ENCODE data around the gene ANAPC1.
A peak's percentile ranks its signal among the peaks of the same experiment; 100 is the strongest.
"Not testable (repeated sequence)": the region's sequence is repeated elsewhere in the genome, so short reads cannot be mapped to it uniquely, and the experiment has no call there.

The ANAPC1 gene

GRCh38 chr2:111735838-111736721 lies 147.9 kb downstream of the ANAPC1 start:
- not testable (repeated sequence) for H3K27ac Mint-ChIP-seq, H3K4me3 Mint-ChIP-seq, H3K4me1 Mint-ChIP-seq, H3K36me3 Mint-ChIP-seq, H3K27me3 Mint-ChIP-seq, H3K9me3 Mint-ChIP-seq
- ATAC-seq, result peak; percentile 77

- not testable (repeated sequence) for H3K27ac Mint-ChIP-seq, H3K4me1 Mint-ChIP-seq, H3K27me3 Mint-ChIP-seq, H3K4me3 Mint-ChIP-seq, H3K9me3 Mint-ChIP-seq, ATAC-seq, H3K36me3 Mint-ChIP-seq
Observed at GRCh38 chr2:111735420-111735819, 148.6 kb downstream of the ANAPC1 start.

GRCh38 chr2:111729812-111730458 lies 154.1 kb downstream of the ANAPC1 start:
- ATAC-seq, H3K9me3 Mint-ChIP-seq, H3K27ac Mint-ChIP-seq, H3K4me3 Mint-ChIP-seq, H3K4me1 Mint-ChIP-seq, H3K36me3 Mint-ChIP-seq, H3K27me3 Mint-ChIP-seq: not testable (repeated sequence)

GRCh38 chr2:111727611-111728110 lies 156.3 kb downstream of the ANAPC1 start:
- H3K27me3 Mint-ChIP-seq, H3K4me1 Mint-ChIP-seq, H3K9me3 Mint-ChIP-seq, ATAC-seq, H3K36me3 Mint-ChIP-seq, H3K27ac Mint-ChIP-seq, H3K4me3 Mint-ChIP-seq: not testable (repeated sequence)

GRCh38 chr2:111725742-111726141 lies 158.3 kb downstream of the ANAPC1 start:
- H3K27me3 Mint-ChIP-seq, H3K4me3 Mint-ChIP-seq, H3K9me3 Mint-ChIP-seq, H3K36me3 Mint-ChIP-seq, H3K27ac Mint-ChIP-seq, H3K4me1 Mint-ChIP-seq: not testable (repeated sequence)
- ATAC-seq, result peak; percentile 81

- H3K27me3 Mint-ChIP-seq, H3K9me3 Mint-ChIP-seq, H3K4me1 Mint-ChIP-seq: not testable (repeated sequence)
Observed at GRCh38 chr2:111719610-111720009, 164.4 kb downstream of the ANAPC1 start.

More at GRCh38 chr2:111719610-111720009, 164.4 kb downstream of the ANAPC1 start:
- not testable (repeated sequence) for H3K36me3 Mint-ChIP-seq, H3K27ac Mint-ChIP-seq, H3K4me3 Mint-ChIP-seq
- peak; percentile 80 for ATAC-seq

All from stimulated activated memory B cell treated with anti-CD40 and anti-IgM and Interleukin-4, amounts not matched to agents 10 μg/mL and 1 μg/mL and 100 μg/mL, for 72 hours (primary cell).